Stimulated activated CD4-positive, alpha-beta T cell treated with anti-CD3 and anti-CD28 coated beads, TNF-alpha, amount 100 ng/mL, for 24 hours (primary cell): ENCODE measurements around the gene CDADC1.
A peak's percentile ranks its signal among the peaks of the same experiment; 100 is the strongest.

ENCODE experiments used
- DNase-seq, 3 experiments: peaks; one replicate each; pipeline ENCODE4 v3.0.0-alpha.2; 2020; ENCODE audit warnings: low read depth in 3 of 3

Gene CDADC1

DNA sequence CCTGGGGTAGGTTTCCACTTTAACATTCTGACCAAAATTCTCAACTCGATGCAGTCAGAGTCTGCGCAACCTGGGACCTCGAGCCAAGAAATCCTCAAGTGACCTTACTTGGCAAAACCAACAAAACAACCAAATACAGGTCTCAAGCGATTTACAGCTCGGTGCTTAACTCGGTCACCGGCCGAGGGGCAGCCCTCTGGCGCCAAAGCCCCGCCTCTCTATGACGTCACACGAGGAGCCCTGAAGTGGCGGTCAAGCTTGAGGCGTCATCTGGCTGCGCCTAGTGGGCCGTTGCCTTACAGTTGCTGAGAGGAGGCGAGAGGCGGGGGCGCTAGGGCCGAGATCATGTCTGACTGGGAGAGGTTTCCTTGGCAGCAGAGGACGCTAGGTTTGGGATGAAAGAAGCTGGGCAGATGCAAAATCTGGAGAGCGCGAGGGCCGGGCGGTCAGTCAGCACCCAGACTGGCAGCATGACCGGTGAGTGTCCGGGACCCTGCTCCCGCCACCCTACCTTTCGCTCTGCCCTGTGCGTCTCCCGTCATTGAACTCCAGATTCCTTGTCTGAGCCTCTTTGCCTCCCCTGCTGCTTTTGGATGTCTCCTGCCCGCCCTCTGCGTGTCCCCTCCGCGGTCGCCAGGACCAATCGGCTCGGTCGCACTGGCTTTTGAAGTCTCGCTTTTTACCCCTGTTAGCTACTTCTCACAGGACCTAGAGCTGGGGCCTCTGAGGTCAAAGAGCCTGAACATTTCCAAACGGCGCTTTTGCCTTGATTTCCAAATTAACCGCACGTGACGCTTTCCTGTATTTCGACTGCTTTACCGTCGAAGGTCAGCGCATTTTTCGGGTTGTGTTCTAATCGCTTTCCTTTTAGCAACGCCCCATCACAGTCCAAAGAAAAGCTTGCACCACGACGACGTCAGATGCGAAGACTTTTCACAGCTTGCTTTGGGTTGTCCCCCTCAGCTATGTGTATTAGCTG lies at the start of gene CDADC1:
TSS of gene CDADC1 (plus strand) at position 283 of the 979 bp plus-strand sequence. CDS start at position 396, 113 bp downstream.
- peak; percentile 77 to 94 (median 81) for DNase-seq

GRCh38 chr13:49206641-49207040 lies 41.1 kb upstream of the CDADC1 start:
- no peak for DNase-seq

GRCh38 chr13:49208619-49209018 lies 39.1 kb upstream of the CDADC1 start:
- DNase-seq: no peak

- DNase-seq: no peak
Observed at GRCh38 chr13:49210114-49210513, 37.6 kb upstream of the CDADC1 start.

- DNase-seq: no peak
Observed at GRCh38 chr13:49210669-49211068, 37.1 kb upstream of the CDADC1 start.

GRCh38 chr13:49213539-49213938 lies 34.2 kb upstream of the CDADC1 start:
- DNase-seq: no peak

DNA sequence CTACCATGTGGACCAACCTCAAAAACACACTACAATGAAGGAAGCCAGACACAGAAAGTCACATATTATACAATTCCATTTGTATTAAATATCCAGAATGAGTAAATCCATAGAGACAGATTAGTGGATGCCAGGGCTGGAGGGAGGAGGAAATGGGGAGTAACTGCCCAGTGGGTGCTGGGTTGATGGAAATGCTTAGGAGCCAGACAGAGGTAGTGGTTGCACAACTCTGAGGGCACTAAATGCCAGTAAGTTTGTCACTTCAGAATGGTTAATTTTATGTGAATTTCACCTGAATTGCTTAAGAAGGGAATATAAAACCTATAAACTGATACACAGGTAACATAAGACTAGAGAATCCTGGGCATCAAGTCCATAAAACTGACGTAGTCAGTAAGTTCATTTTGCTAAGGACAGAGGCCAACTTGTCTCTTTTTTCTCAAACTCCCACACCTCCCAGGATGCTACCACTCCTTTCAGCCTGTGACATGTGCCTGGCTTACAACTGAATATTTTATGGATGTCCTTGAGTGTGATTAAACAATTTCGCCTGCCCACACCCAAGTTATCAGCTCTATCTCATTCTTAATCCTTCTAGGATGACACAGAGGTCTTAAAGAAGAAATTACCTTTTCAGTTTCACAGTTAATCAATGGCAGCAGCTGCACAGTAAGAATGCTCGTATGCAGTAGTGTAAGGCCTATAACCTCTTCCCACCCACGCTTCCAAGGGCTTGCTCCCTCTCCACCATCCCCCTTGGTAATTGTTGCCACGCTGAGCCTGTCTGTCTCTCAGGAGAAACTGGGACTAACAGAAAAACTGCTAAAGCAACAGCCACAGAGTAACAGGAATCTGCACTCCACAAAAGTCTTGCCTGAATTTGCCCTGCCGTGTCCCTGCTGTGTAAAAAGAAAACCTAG lies 33.5 kb upstream of the CDADC1 start:
- DNase-seq: no peak

DNA sequence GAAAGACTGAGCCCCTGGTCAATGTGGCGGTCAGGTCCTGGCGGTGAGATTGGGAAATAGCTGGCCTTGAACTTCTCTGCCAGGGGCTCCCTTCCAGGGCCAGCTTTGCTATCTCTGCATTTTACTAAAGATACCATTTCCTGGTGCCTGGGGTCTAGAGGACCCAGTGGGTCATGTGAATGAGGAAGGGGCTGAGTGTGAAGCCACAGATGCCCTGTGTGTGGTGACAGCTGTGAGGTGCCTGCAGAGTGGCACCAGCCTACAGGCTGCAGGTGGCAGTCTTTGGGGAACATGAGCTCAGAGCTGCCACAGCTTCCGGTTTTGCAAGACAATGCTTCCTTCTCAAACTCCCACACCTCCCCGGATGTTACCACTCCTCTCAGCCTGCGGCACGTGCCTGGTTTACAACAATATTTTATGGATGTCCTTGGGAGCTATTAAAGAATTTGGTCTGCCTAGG lies 32.8 kb upstream of the CDADC1 start:
- peak in 1 of 3 experiments; percentile 35 for DNase-seq

DNA sequence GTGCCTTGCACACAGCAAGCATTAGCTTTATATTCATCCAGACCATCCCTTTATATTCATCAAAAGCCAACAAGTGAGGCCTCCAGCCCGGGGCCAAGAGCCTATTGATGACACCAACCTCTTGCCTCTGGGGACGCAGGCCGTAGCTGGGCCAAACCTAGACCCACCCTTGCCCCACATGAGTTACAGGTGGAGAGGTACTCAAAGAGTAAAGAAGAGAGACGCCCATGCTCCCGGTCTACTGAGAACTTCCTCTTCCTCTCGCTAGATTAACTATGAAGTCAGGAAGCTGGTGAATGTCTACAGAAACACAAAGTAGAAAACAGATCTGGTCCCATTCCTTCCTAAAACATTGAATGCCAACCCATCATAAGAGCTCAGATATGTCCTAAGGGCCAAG lies 31.4 kb upstream of the CDADC1 start:
- no peak for DNase-seq

DNA sequence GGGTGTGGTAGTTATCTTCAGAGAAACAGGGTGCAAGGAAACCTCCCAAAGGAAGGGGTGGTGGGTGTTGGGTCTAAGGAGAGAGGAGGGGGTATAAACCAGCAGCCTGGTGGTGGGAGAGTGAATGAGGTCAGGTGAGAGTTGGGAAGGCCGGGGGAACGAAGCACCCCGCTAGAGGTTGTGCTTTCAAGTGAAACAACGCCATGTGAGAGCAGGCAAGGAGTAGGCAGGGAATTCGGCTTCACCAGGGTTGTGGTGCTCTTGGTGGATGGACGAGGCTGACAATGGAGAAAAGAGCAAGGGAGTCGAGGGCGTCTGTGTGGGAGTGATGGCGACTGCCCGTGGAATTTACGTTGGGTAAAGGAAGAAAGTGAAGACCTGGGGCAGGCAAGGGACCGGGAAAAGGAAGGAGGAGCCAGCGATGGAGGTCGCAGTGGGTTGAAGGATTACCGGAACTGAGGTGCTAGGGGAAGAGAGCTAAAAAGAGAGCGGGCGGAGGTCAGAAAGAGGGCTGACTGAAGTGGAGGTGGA lies 29.7 kb upstream of the CDADC1 start:
- DNase-seq: no peak

DNA sequence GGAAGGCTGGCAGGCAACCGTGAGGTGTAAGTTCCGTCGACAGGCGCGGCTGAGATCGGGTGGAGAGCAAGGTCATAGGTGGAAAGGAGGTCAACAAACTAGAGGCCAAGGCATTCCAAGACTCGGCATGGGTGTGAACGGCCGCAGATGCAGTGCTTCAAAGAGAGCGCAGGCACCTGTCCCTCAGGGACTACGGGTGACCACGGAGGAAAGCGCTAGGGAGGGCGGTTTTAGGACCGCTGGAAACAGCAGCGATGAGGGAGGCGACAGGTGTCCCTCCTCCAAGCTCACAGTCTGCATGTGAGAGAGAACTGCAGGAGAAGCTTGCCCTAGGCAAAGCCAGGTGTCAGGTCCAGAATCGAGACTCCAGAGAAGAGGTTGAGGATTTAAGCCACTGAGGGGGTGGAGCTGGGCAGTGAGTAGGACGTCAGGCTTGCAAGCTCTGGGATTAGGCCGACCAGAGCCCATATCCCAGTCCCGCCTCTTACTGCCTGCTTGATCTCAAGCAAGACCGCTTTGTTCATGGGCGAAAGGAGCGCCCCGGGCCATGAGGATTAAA lies 29.2 kb upstream of the CDADC1 start:
- no peak for DNase-seq

- DNase-seq: no peak
Observed at GRCh38 chr13:49219647-49220035, 28.1 kb upstream of the CDADC1 start.

DNA sequence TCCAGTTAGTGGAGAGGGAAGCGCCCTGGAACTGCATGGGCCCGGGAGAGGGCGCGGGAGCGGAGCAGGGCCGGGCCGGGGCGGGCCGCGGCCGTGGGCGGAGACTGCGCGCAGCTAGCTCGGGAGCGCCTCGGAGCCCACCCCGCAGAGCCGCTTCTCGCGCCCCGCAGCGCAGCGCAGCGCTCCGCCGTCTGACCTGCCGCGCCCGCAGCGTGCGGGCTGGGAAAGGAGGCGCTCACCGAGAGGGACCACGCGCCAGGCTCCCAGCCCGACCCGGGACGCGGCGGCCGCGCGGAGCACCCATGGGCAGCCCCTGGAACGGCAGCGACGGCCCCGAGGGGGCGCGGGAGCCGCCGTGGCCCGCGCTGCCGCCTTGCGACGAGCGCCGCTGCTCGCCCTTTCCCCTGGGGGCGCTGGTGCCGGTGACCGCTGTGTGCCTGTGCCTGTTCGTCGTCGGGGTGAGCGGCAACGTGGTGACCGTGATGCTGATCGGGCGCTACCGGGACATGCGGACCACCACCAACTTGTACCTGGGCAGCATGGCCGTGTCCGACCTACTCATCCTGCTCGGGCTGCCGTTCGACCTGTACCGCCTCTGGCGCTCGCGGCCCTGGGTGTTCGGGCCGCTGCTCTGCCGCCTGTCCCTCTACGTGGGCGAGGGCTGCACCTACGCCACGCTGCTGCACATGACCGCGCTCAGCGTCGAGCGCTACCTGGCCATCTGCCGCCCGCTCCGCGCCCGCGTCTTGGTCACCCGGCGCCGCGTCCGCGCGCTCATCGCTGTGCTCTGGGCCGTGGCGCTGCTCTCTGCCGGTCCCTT lies 27.5 kb upstream of the CDADC1 start, which contains the start of gene MLNR:
TSS of gene MLNR (plus strand) at position 303 of the 820 bp plus-strand sequence. CDS start at position 303, 0 bp downstream.
- DNase-seq: peak in 1 of 3 experiments; percentile 43

- DNase-seq: peak in 1 of 3 experiments; percentile 12
Observed at GRCh38 chr13:49220856-49221589, 26.7 kb upstream of the CDADC1 start.

DNA sequence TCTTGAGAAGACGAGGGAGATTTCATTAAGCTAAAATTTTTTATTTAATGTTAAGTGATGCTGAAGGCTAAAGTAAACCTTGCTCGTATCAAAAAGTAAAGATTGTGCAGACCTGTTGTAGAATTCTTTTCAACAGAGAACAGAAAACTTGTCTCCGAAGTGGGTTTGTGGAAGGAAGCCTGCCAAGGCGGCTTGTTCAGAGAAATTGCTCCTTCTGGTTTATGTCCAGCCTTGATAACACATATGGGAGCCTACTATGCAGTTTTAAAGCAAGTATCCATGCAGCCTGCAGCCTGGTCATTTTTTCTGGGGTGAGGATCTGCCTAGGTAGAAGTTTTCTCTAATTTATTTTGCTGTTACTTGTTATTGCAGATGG lies 26.1 kb upstream of the CDADC1 start:
- DNase-seq: no peak

- no peak for DNase-seq
Observed at GRCh38 chr13:49225223-49226042, 22.3 kb upstream of the CDADC1 start.

DNA sequence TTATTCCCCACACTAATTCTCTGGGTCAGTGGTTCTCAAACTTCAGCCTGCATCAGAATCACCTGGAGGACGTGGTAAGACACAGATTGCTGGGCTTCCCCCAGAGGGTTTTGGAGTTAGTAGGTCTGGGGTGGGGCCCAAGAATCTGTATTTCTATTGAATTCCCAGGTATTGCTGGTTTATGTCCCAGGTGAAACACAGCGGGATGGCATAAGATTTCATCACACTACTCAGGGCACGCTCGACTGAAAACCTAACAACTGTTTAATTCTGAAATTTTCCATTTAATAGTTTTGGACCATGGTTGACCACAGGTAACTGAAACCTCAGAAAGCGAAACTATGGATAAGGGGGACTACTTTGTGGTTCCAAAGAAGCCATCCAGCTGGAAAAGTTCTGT lies 21.1 kb upstream of the CDADC1 start:
- no peak for DNase-seq

GRCh38 chr13:49234741-49235140 lies 13.0 kb upstream of the CDADC1 start:
- no peak for DNase-seq

DNA sequence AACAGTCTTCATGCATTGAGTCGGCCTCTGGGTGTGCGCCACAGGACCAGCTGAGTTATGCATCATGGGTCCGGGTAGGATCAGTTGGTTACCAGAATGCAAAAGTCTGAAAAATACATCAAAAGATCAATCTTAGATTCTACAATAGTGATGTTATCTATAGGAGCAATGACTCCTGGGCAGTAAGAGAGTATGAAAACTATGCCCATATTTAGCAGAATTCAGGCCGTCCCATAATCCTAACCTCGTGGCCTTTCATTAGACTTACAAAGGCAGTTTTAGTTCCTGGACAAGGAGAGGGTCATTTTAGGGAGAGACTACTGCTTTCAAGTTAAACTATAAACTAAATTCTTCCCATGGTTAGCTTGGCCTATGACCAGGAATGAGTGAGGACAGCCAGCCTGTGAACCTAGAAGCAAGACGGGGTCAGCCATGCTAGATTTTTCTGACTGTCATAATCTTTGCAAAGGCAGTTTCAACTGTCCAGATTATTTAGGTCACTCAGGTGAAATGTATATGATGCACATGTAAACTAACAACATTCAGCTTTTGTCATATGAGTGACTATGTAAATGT lies 11.8 kb upstream of the CDADC1 start:
- no peak for DNase-seq
